ENCODE results near the gene TECR. TPM values are rescaled to one million over a fixed set of nuclear protein-coding genes. Genes with fewer than 3 reads are reported as not detected.

TECR gene
- total and polyA plus RNA-seq, 2 of the 13 experiments (the other 11 are each of a cell fraction or from before 2014, with no cell fraction given): 54.9 to 121 TPM

DNA sequence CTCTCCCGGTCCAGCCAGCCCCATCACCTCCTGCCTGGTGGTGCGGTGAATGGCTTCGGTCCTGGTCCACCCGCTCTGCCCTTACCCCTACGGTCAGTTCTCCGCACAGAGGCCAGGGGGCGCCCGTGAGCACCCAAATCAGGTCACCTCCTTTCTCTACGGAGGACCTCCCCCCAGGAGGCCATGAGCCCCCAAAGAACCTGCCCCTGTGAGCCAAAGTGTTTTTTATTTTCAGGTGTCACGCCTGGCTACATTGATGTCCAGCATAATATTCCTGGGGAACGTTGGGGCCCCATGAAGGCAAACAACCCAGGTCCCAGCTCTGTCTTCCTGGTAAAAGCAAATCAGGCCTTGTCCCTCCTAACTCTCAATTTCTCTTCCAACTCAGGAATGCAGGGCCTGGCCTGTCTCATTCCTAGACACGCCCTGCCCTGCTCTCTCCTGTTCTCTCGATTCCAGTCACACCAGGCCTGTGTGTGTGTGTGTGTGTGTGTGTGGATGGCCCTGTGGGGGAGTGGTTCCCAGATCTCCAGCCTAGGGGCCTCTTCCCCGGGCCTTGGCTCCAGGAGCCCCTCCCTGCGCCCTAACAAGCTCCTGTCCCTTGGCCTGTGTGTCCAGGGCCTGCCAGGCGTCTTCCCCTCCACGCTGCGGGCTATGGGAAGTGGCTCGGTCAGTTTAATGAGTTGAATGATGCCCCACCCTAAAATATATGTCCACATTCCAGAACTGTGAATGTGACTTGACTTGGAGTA, 23.7 kb upstream of the TECR start (continued):
- TF ChIP-seq XRCC5 (optimal IDR thresholded peaks at IDR 0.05; ENCODE audit: low read length) (peak; percentile 74), ATM (IDR thresholded peaks at IDR 0.05; ENCODE audit: borderline replicate concordance) (no peak), SATB2 (CRISPR knock-in tag; IDR thresholded peaks at IDR 0.05) (no peak), THAP11 (CRISPR knock-in tag; IDR thresholded peaks at IDR 0.05) (0 out of 2 replicates have a peak, but pooled peaks have one; percentile 29), RAD21 (CRISPR knock-in tag; IDR thresholded peaks at IDR 0.05) (peak; percentile 53; the same call in 1 of the 2 replicates), BRCA1 (CRISPR knock-in tag; IDR thresholded peaks at IDR 0.05) (no peak), ZNF589 (CRISPR knock-in tag; conservative IDR thresholded peaks at IDR 0.05) (0 out of 2 replicates have a peak, but pooled peaks have one; percentile 35), ZNF281 (CRISPR knock-in tag; IDR thresholded peaks at IDR 0.05; ENCODE audit: borderline replicate concordance) (peak; percentile 35; the same call in 1 of the 2 replicates), ZNF770 (CRISPR knock-in tag; IDR thresholded peaks at IDR 0.05) (peak; percentile 60), NR1H2 (CRISPR knock-in tag; IDR thresholded peaks at IDR 0.05; ENCODE audit: borderline replicate concordance, low read depth) (no peak), TRAFD1 (CRISPR knock-in tag; IDR thresholded peaks at IDR 0.05; ENCODE audit: borderline replicate concordance) (0 out of 2 replicates have a peak, but pooled peaks have one; percentile 32), PHF21A (CRISPR knock-in tag; IDR thresholded peaks at IDR 0.05) (peak; percentile 34; the same call in 1 of the 2 replicates), HNRNPLL (IDR thresholded peaks at IDR 0.05; ENCODE audit: low read depth, low read length, poor library complexity, severe bottlenecking) (peak; percentile 42), NFKBIZ (CRISPR knock-in tag; IDR thresholded peaks at IDR 0.05) (no peak), ZNF598 (CRISPR knock-in tag; IDR thresholded peaks at IDR 0.05; ENCODE audit: borderline replicate concordance) (0 out of 2 replicates have a peak, but pooled peaks have one; percentile 19), DR1 (CRISPR knock-in tag; IDR thresholded peaks at IDR 0.05) (0 out of 2 replicates have a peak, but pooled peaks have one; percentile 34)
- TF ChIP-seq, protein P1, sequence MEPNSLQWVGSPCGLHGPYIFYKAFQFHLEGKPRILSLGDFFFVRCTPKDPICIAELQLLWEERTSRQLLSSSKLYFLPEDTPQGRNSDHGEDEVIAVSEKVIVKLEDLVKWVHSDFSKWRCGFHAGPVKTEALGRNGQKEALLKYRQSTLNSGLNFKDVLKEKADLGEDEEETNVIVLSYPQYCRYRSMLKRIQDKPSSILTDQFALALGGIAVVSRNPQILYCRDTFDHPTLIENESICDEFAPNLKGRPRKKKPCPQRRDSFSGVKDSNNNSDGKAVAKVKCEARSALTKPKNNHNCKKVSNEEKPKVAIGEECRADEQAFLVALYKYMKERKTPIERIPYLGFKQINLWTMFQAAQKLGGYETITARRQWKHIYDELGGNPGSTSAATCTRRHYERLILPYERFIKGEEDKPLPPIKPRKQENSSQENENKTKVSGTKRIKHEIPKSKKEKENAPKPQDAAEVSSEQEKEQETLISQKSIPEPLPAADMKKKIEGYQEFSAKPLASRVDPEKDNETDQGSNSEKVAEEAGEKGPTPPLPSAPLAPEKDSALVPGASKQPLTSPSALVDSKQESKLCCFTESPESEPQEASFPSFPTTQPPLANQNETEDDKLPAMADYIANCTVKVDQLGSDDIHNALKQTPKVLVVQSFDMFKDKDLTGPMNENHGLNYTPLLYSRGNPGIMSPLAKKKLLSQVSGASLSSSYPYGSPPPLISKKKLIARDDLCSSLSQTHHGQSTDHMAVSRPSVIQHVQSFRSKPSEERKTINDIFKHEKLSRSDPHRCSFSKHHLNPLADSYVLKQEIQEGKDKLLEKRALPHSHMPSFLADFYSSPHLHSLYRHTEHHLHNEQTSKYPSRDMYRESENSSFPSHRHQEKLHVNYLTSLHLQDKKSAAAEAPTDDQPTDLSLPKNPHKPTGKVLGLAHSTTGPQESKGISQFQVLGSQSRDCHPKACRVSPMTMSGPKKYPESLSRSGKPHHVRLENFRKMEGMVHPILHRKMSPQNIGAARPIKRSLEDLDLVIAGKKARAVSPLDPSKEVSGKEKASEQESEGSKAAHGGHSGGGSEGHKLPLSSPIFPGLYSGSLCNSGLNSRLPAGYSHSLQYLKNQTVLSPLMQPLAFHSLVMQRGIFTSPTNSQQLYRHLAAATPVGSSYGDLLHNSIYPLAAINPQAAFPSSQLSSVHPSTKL (CRISPR knock-in tag; IDR thresholded peaks at IDR 0.05): 0 out of 2 replicates have a peak, but pooled peaks have one; percentile 10
